HepG2 (cell line): ENCODE results near the gene PKP3. TPM values are rescaled to one million over a fixed set of nuclear protein-coding genes. Genes with fewer than 3 reads are reported as not detected.
A peak's percentile ranks its signal among the peaks of the same experiment; 100 is the strongest.

Source experiments
- AGO1 ChIP-seq: fragments of 200-400 bp; formaldehyde crosslinking; IDR thresholded peaks from 2 replicates; pipeline ENCODE4 v1.6.1; 2017; ENCODE audit warnings: mild to moderate bottlenecking, low read depth, low read length, moderate library complexity; ENCODE audit not compliant: poor library complexity, severe bottlenecking
- CHD2 ChIP-seq: IDR thresholded peaks from 2 replicates; pipeline ENCODE4 v1.6.1; 2011; ENCODE audit warnings: low read depth, low read length, improper control_type of control experiment
- ETV5 ChIP-seq: IDR thresholded peaks from 2 replicates; pipeline ENCODE4 v1.6.1; 2018; ENCODE audit warnings: missing biosample characterization, missing genetic modification reagents, inconsistent platforms, borderline replicate concordance
- GTF3A ChIP-seq: sonication (generic); formaldehyde crosslinking; conservative IDR thresholded peaks from 2 replicates; pipeline ENCODE4 v1.4.0; 2020; ENCODE audit warnings: mild to moderate bottlenecking, missing genetic modification reagents
- HNRNPL ChIP-seq: fragments of 200-400 bp; formaldehyde crosslinking; IDR thresholded peaks from 2 replicates; pipeline ENCODE4 v1.6.1; 2017; ENCODE audit warnings: mild to moderate bottlenecking, low read depth, low read length
- IRF9 ChIP-seq: sonication (generic); formaldehyde crosslinking; IDR thresholded peaks from 2 replicates; pipeline ENCODE4 v1.8.0; 2022; ENCODE audit warnings: missing genetic modification reagents, mild to moderate bottlenecking, borderline replicate concordance
- NCOR1 ChIP-seq: fragments of 200-600 bp; sonication (generic); IDR thresholded peaks from 2 replicates; pipeline ENCODE4 v1.7.0; 2017; ENCODE audit warnings: antibody characterized with exemption, low read length, borderline replicate concordance
- NFE2L2 ChIP-seq: fragments of 150-350 bp; IDR thresholded peaks from 2 replicates; pipeline ENCODE4 v1.6.1; 2014; ENCODE audit warnings: low read length
- RXRB ChIP-seq: IDR thresholded peaks from 2 replicates; pipeline ENCODE4 v1.6.1; 2016; ENCODE audit warnings: borderline replicate concordance, missing genetic modification reagents, missing compliant biosample characterization
- SRY ChIP-seq: sonication (generic); formaldehyde crosslinking; IDR thresholded peaks from 2 replicates; pipeline ENCODE4 v1.8.0; 2022; ENCODE audit warnings: mild to moderate bottlenecking, missing genetic modification reagents
- TBP ChIP-seq: sonication (generic); formaldehyde crosslinking; IDR thresholded peaks from 2 replicates; pipeline ENCODE4 v1.5.0; 2020; ENCODE audit warnings: missing genetic modification reagents
- ZBTB1 ChIP-seq: sonication (generic); formaldehyde crosslinking; IDR thresholded peaks from 2 replicates; pipeline ENCODE4 v1.4.0; 2020; ENCODE audit warnings: missing genetic modification reagents, borderline replicate concordance
- ZFP90 ChIP-seq: sonication (generic); formaldehyde crosslinking; IDR thresholded peaks from 2 replicates; pipeline ENCODE4 v1.8.0; 2022; ENCODE audit warnings: missing genetic modification reagents, mild to moderate bottlenecking, inconsistent platforms, borderline replicate concordance
- ZNF264 ChIP-seq: sonication (generic); formaldehyde crosslinking; IDR thresholded peaks from 2 replicates; pipeline ENCODE4 v1.4.0; 2020; ENCODE audit warnings: missing genetic modification reagents
- ZNF30 ChIP-seq: sonication (generic); formaldehyde crosslinking; IDR thresholded peaks from 2 replicates; pipeline ENCODE4 v1.5.0; 2020; ENCODE audit warnings: mild to moderate bottlenecking, missing genetic modification reagents
- ZNF468 ChIP-seq: sonication (generic); formaldehyde crosslinking; IDR thresholded peaks from 2 replicates; pipeline ENCODE4 v1.8.0; 2022; ENCODE audit warnings: mild to moderate bottlenecking, moderate library complexity, missing genetic modification reagents
- ZNF550 ChIP-seq: sonication (generic); formaldehyde crosslinking; IDR thresholded peaks from 2 replicates; pipeline ENCODE4 v1.4.0; 2020; ENCODE audit warnings: mild to moderate bottlenecking, missing genetic modification reagents, borderline replicate concordance
- ZNF589 ChIP-seq: sonication (generic); formaldehyde crosslinking; conservative IDR thresholded peaks from 2 replicates; pipeline ENCODE4 v1.8.0; 2022; ENCODE audit warnings: mild to moderate bottlenecking, moderate library complexity, missing genetic modification reagents
- ZNF776 ChIP-seq: sonication (generic); formaldehyde crosslinking; IDR thresholded peaks from 2 replicates; pipeline ENCODE4 v1.4.0; 2020; ENCODE audit warnings: mild to moderate bottlenecking, missing genetic modification reagents
- ZSCAN25 ChIP-seq: sonication (generic); formaldehyde crosslinking; IDR thresholded peaks from 2 replicates; pipeline ENCODE4 v1.8.0; 2022; ENCODE audit warnings: mild to moderate bottlenecking, missing genetic modification reagents
- polyA plus RNA-seq, 8 experiments: library from polyadenylated mRNA; depleted of rRNA in 3 of 8; stranded (reverse) in 7 of 8; unstranded in 1 of 8; fragments of >200 nt; fragmentation: Illumina TruSeq in 4 of 8; extraction: Trizol in 4 of 8; gene quantifications; 2 replicates each; pipeline versions ENCODE4 v1.2.1 to v1.2.3, GENCODE V29; 2011 to 2016; ENCODE audit warnings: low read depth in 4 of 8, missing spikeins in 1 of 8, mixed read lengths in 1 of 8; ENCODE audit not compliant: insufficient read depth in 1 of 8
- total RNA-seq, 5 experiments: library from RNA; depleted of rRNA; stranded (reverse); fragments of >200 nt; fragmentation: Illumina TruSeq; extraction: Trizol; gene quantifications; 2 replicates each; pipeline ENCODE4 v1.2.3, GENCODE V29; 2016; ENCODE audit warnings: low read depth in 1 of 5
- TF ChIP-seq, protein P1 (sequence below): sonication (generic); formaldehyde crosslinking; IDR thresholded peaks from 2 replicates; pipeline ENCODE4 v1.9.0; 2021; ENCODE audit warnings: missing genetic modification reagents, mild to moderate bottlenecking, borderline replicate concordance
- TF ChIP-seq, protein P2 (sequence below): sonication (generic); formaldehyde crosslinking; IDR thresholded peaks from 2 replicates; pipeline ENCODE4 v1.8.0; 2022; ENCODE audit warnings: mild to moderate bottlenecking, missing genetic modification reagents, borderline replicate concordance
- TF ChIP-seq, protein P3 (sequence below): sonication (generic); formaldehyde crosslinking; IDR thresholded peaks from 2 replicates; pipeline ENCODE4 v1.8.0; 2022; ENCODE audit warnings: missing genetic modification reagents, low read depth, mild to moderate bottlenecking, borderline replicate concordance
- TF ChIP-seq, protein P4 (sequence below): sonication (generic); formaldehyde crosslinking; IDR thresholded peaks from 2 replicates; pipeline ENCODE4 v1.4.0; 2020; ENCODE audit warnings: mild to moderate bottlenecking, missing genetic modification reagents
- TF ChIP-seq, protein P5 (sequence below): sonication (generic); formaldehyde crosslinking; IDR thresholded peaks from 2 replicates; pipeline ENCODE4 v1.4.0; 2020; ENCODE audit warnings: missing genetic modification reagents, mild to moderate bottlenecking, borderline replicate concordance

PKP3 gene
- total and polyA plus RNA-seq, 2 of the 13 experiments (the other 11 are each of a cell fraction or from before 2014, with no cell fraction given), result 18.0 to 28.7 TPM

DNA sequence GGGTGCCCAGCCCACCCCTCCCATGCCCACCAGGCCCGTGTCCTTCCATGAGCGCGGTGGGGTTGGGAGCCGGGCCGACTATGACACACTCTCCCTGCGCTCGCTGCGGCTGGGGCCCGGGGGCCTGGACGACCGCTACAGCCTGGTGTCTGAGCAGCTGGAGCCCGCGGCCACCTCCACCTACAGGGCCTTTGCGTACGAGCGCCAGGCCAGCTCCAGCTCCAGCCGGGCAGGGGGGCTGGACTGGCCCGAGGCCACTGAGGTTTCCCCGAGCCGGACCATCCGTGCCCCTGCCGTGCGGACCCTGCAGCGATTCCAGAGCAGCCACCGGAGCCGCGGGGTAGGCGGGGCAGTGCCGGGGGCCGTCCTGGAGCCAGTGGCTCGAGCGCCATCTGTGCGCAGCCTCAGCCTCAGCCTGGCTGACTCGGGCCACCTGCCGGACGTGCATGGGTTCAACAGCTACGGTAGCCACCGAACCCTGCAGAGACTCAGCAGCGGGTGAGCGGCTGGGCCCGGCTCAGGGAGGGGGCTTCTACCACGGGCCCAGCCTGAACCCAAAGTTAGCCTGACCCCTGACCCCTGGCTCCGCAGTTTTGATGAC is 3.0 kb downstream of the PKP3 start (continued):
- TF ChIP-seq, protein P1, sequence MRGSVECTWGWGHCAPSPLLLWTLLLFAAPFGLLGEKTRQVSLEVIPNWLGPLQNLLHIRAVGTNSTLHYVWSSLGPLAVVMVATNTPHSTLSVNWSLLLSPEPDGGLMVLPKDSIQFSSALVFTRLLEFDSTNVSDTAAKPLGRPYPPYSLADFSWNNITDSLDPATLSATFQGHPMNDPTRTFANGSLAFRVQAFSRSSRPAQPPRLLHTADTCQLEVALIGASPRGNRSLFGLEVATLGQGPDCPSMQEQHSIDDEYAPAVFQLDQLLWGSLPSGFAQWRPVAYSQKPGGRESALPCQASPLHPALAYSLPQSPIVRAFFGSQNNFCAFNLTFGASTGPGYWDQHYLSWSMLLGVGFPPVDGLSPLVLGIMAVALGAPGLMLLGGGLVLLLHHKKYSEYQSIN (CRISPR knock-in tag), result no peak
- no peak for TF ChIP-seq ZNF776
- TF ChIP-seq ZSCAN25 (CRISPR knock-in tag), result no peak; the same call in 1 of the 2 replicates
- no peak for TF ChIP-seq ZNF550 (CRISPR knock-in tag)
- peak; percentile 22; the same call in 1 of the 2 replicates for TF ChIP-seq RXRB (CRISPR knock-in tag)
- TF ChIP-seq ZNF589 (CRISPR knock-in tag), result no peak
- no peak for TF ChIP-seq SRY (CRISPR knock-in tag)
- TF ChIP-seq ZNF264 (CRISPR knock-in tag), result no peak
- no peak for TF ChIP-seq NCOR1
- TF ChIP-seq, protein P2, sequence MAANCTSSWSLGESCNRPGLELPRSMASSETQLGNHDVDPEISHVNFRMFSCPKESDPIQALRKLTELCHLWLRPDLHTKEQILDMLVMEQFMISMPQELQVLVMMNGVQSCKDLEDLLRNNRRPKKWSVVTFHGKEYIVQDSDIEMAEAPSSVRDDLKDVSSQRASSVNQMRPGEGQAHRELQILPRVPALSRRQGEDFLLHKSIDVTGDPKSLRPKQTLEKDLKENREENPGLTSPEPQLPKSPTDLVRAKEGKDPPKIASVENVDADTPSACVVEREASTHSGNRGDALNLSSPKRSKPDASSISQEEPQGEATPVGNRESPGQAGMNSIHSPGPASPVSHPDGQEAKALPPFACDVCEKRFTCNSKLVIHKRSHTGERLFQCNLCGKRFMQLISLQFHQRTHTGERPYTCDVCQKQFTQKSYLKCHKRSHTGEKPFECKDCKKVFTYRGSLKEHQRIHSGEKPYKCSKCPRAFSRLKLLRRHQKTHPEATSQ (CRISPR knock-in tag), result no peak
- no peak for TF ChIP-seq AGO1
- TF ChIP-seq, protein P3, sequence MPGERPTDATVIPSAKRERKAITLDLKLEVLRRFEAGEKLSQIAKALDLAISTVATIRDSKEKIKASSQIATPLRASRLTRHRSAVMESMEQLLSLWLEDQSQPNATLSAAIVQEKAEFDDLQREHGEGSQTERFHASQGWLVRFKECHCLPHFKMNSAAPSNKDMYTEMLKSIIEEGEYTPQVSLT, result no peak
- no peak for TF ChIP-seq IRF9
- TF ChIP-seq HNRNPL, result no peak
- peak; percentile 33; the same call in 1 of the 2 replicates for TF ChIP-seq ETV5 (CRISPR knock-in tag)
- TF ChIP-seq, protein P4, sequence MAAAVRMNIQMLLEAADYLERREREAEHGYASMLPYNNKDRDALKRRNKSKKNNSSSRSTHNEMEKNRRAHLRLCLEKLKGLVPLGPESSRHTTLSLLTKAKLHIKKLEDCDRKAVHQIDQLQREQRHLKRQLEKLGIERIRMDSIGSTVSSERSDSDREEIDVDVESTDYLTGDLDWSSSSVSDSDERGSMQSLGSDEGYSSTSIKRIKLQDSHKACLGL, result no peak; the same call in 1 of the 2 replicates
- no peak for TF ChIP-seq TBP (CRISPR knock-in tag)
- TF ChIP-seq ZFP90 (CRISPR knock-in tag), result no peak
- TF ChIP-seq CHD2, result no peak
- no peak for TF ChIP-seq ZNF468
- no peak for TF ChIP-seq NFE2L2
- TF ChIP-seq, protein P5, sequence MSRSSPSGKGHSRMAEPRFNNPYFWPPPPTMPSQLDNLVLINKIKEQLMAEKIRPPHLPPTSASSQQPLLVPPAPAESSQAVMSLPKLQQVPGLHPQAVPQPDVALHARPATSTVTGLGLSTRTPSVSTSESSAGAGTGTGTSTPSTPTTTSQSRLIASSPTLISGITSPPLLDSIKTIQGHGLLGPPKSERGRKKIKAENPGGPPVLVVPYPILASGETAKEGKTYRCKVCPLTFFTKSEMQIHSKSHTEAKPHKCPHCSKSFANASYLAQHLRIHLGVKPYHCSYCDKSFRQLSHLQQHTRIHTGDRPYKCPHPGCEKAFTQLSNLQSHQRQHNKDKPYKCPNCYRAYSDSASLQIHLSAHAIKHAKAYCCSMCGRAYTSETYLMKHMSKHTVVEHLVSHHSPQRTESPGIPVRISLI (CRISPR knock-in tag), result no peak
- no peak for TF ChIP-seq ZBTB1 (CRISPR knock-in tag)
- TF ChIP-seq GTF3A, result no peak
- TF ChIP-seq ZNF30, result no peak
